Heart right ventricle (tissue), 16 donors: ENCODE data around the gene NFIC. TPM values are rescaled to one million over a fixed set of nuclear protein-coding genes. Genes with fewer than 3 reads are reported as not detected.

Experiments
- ATAC-seq, 8 donors: fragments of 200-7000 bp; cut with Tn5 transposase; one replicate each; pipeline ENCODE4 v1.9.1; 2020; ENCODE audit warnings: mild to moderate bottlenecking in 8 of 8, moderate library complexity in 8 of 8, moderate number of reproducible peaks in 1 of 8
- DNase-seq, 2 donors: peaks; one replicate each; pipeline ENCODE4 v3.0.0-alpha.2; 2020
- H3K27ac ChIP-seq, 10 donors: fragments of 200-600 bp; sonication (generic) in 2 of 10; one replicate each; pipeline versions ENCODE4 v1.5.0 to v1.8.0; 2020 to 2022; ENCODE audit warnings: mild to moderate bottlenecking in 3 of 10
- H3K27me3 ChIP-seq, 7 donors: fragments of 200-600 bp; one replicate each; pipeline ENCODE4 v1.8.0; 2021 to 2022; ENCODE audit warnings: mild to moderate bottlenecking in 2 of 7
- H3K36me3 ChIP-seq, 9 donors: fragments of 200-600 bp; sonication (generic) in 1 of 9; one replicate each; pipeline versions ENCODE4 v1.5.0 to v1.8.0; 2020 to 2022; ENCODE audit warnings: mild to moderate bottlenecking in 2 of 9
- H3K4me1 ChIP-seq, 9 donors: fragments of 200-600 bp; sonication (generic) in 1 of 9; one replicate each; pipeline versions ENCODE4 v1.5.0 to v1.8.0; 2020 to 2022; ENCODE audit warnings: mild to moderate bottlenecking in 4 of 9
- H3K4me3 ChIP-seq, 10 donors: fragments of 200-600 bp; sonication (generic) in 2 of 10; one replicate each; pipeline versions ENCODE4 v1.5.0 to v1.8.0; 2020 to 2022; ENCODE audit warnings: mild to moderate bottlenecking in 7 of 10, moderate library complexity in 2 of 10
- H3K9me3 ChIP-seq, 11 donors: fragments of 200-600 bp in 10 of 11; sonication (generic) in 2 of 11; one replicate each; pipeline versions ENCODE4 v1.5.0 to v1.8.0; 2013 to 2022; ENCODE audit warnings: mild to moderate bottlenecking in 2 of 11, control low read depth in 1 of 11, moderate library complexity in 1 of 11
- CTCF ChIP-seq, 9 donors: fragments of 200-600 bp; sonication (generic) in 2 of 9; IDR thresholded peaks; one replicate each; pipeline versions ENCODE4 v1.5.0 to v1.8.0; 2021 to 2022; ENCODE audit warnings: antibody characterized with exemption in 9 of 9, mild to moderate bottlenecking in 5 of 9, moderate library complexity in 1 of 9
- WGBS, 2 donors: extraction: QIAGEN DNeasy Blood & Tissue Kit; methylation state at CpG; one replicate each; pipeline ENCODE4 v1.1.7; 2013; ENCODE audit warnings: inconsistent platforms in 1 of 2; 5-methylcytosine and 5-hydroxymethylcytosine counted together
- intact Hi-C, 10 donors: fragments of 100-400 bp; cut with DNase I; formaldehyde crosslinking; loops; one replicate each; pipeline versions ENCODE4 v1.11.1 to v1.14.2; 2022
- polyA plus RNA-seq, 2 donors: library from polyadenylated mRNA; stranded (reverse); fragments of 200-250 nt; gene quantifications; one replicate each; pipeline ENCODE4 v1.2.3, GENCODE V29; 2013
- total RNA-seq, 10 donors: library from RNA; stranded (reverse); fragmentation: NEBNext Ultra II Directional in 3 of 10; extraction: Animal tissue kit (Norgen Biotek cat#: 25700) in 3 of 10; gene quantifications; one replicate each; pipeline versions ENCODE4 v1.2.1 to v1.2.4, GENCODE V29; 2021 to 2023
- donor health status: Arrhythmogenic right ventricular cardiomyopathy.
- donor health status: ischemic (EF 13 %, LVEDD 7.1; RV severe dilation, severe dysfunction).
- donor health status: healthy with polysubstance abuse.
- donor health status: DM: no; HTN: yes; CAD: no.
- donor health status: DM: no; HTN: no; CAD: no.
- donor health status: ischemic (EF 25% LVEDD 6.9; RV normal size, moderate dysfunction).
- donor health status: ischemic (EF 25% LVEDD 5.7; RV mildly dilated, moderate dysfunction).
- donor health status: healthy.
- donor health status: DM: yes; HTN: yes; CAD: no.
- donor health status: Ischemic cardiomyopathy.
- donor health status: ischemic (EF 35%, LVEDD 5.7; RV mildly dilated, moderate dysfunction).
- donor health status: nonischemic (EF 11% LVEDD 7.7; RV severe dilation, severe dysfunction).
- donor health status: DM: yes; HTN: yes; CAD: no.
- donor health status: PGD.
- donor health status: ischemic (EF 29% LVEDD 5.4; RV normal size, mild dysfunction).
- donor health status: nonischemic (EF 23%, LVEDD 6.1; RV moderate dilation, normal function).

The NFIC gene
- total and polyA plus RNA-seq, 12 donors, result 52.3 to 217 (median 157) TPM

- peak; percentile 81 to 84 for DNase-seq
- peaks cover 17 to 60% (median 43%) of the 10 kb centered on the region in 9 donors for H3K4me1 ChIP-seq
- no peaks in the 10 kb centered on the region for H3K36me3 ChIP-seq
- no peaks in the 10 kb centered on the region for H3K9me3 ChIP-seq
- 0 to 1% methylated on average over 84 to 90 of the region's 90 CpGs for WGBS, 2 donors
- H3K27me3 ChIP-seq, result peaks cover 0 to 10% (median 0%) of the 10 kb centered on the region in 7 donors
- peak overlapping the region; percentile 40 to 100 (median 82) for H3K4me3 ChIP-seq
- peak; percentile 56 to 82 (median 72) for ATAC-seq
- TF ChIP-seq CTCF (IDR thresholded peaks at IDR 0.05), result peak in 5 of 9 donors; percentile 22 to 55 (median 48)
- H3K27ac ChIP-seq, result peak overlapping the region; percentile 88 to 100 (median 96)
- intact Hi-C loops, result loop anchor here in 6 of 10 donors (1.0 to 5.0 kb wide), 5 partner anchors 42 to 107 kb away; no protein-coding TSS in a partner anchor
Measured at GRCh38 chr19:3360421-3361383, 5.7 kb upstream of the NFIC start.

GRCh38 chr19:3361384-3362216 is 4.8 kb upstream of the NFIC start:
- DNase-seq (no peak), ATAC-seq (peak in 6 of 8 donors; percentile 3 to 55 (median 40))
- peaks cover 18 to 62% (median 44%) of the 10 kb centered on the region in 9 donors for H3K4me1 ChIP-seq
- peak overlapping the region; percentile 88 to 100 (median 96) for H3K27ac ChIP-seq
- WGBS, 2 donors, result 21 to 24% methylated on average over 27 of the region's 27 CpGs
- peak overlapping the region in 9 of 10 donors; percentile 70 to 100 (median 85) for H3K4me3 ChIP-seq
- H3K36me3 ChIP-seq, result no peaks in the 10 kb centered on the region
- intact Hi-C loops, result loop anchor here in 6 of 10 donors (1.0 to 5.0 kb wide), 5 partner anchors 41 to 106 kb away; no protein-coding TSS in a partner anchor
- peaks cover 0 to 10% (median 0%) of the 10 kb centered on the region in 7 donors for H3K27me3 ChIP-seq
- H3K9me3 ChIP-seq, result no peaks in the 10 kb centered on the region
- TF ChIP-seq CTCF (IDR thresholded peaks at IDR 0.05), result no peak

- peaks cover 0 to 10% (median 0%) of the 10 kb centered on the region in 7 donors for H3K27me3 ChIP-seq
- no peaks in the 10 kb centered on the region for H3K36me3 ChIP-seq
- H3K9me3 ChIP-seq, result no peaks in the 10 kb centered on the region
- DNase-seq (no peak), ATAC-seq (no peak)
- intact Hi-C loops, result loop anchor here in 2 of 10 donors (5.0 kb wide), 2 partner anchors 40 to 65 kb away; no protein-coding TSS in a partner anchor
- H3K27ac ChIP-seq, result peak overlapping the region; percentile 88 to 100 (median 96)
- no peak for TF ChIP-seq CTCF (IDR thresholded peaks at IDR 0.05)
- WGBS, 2 donors, result 54 to 64% methylated on average over 9 of the region's 9 CpGs
- peak overlapping the region in 3 of 10 donors; percentile 70 to 100 (median 85) for H3K4me3 ChIP-seq
- H3K4me1 ChIP-seq, result peaks cover 18 to 62% (median 46%) of the 10 kb centered on the region in 9 donors
Measured at GRCh38 chr19:3362217-3362906, 4.0 kb upstream of the NFIC start.
